Stimulated activated CD8-positive, alpha-beta memory T cell treated with anti-CD3 and anti-CD28 coated beads, Interleukin-12 subunit alpha, Interleukin-12 subunit beta, amount 100 ng/mL, for 24 hours (primary cell): ENCODE data around the gene EIF4E2.
"Not testable (repeated sequence)": the region's sequence is repeated elsewhere in the genome, so short reads cannot be mapped to it uniquely, and the experiment has no call there.

ENCODE experiments used
- DNase-seq: peaks from one replicate; pipeline ENCODE4 v3.0.0-alpha.2; 2020; ENCODE audit errors: extremely low read depth

Gene EIF4E2

DNA sequence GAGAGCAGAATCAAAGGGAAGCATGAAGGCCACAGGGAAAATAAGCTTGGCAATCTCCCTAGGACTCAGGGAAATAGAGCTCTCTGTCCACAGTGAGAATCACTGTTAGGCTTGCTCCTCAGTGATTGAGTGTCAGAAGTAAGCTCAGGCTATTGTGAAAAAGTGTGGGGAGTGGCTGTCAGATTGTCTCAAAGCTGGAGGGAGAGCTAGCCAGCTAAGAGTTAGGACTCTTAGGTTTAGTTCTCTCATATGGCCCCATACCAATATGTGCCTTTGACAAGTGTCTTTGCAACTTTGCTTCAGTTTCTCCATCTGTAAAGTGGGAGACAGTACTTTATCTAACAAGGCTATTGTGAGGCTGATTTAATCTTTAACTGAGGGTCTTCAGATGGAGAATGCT, 17.2 kb downstream of the EIF4E2 start:
- no peak for DNase-seq

DNA sequence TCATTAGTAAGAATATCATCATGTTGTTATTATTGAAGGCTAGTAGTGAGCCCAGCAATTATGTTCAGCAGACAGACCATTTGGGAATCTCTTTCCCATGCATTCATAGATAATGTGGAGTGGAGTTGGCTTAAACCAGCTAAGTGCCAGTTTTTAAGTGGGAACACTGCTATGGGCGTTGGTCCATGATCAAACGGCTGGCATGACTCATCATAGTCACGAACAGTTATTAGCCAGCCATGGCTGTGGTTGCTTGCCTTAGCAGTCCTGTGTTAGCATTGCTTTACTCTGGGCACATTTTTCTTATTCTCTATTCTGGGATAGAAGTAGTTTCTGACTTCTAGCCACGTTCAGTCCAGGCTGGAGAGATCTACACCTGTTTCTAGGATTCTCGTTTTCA, 17.7 kb downstream of the EIF4E2 start:
- DNase-seq: no peak

DNA sequence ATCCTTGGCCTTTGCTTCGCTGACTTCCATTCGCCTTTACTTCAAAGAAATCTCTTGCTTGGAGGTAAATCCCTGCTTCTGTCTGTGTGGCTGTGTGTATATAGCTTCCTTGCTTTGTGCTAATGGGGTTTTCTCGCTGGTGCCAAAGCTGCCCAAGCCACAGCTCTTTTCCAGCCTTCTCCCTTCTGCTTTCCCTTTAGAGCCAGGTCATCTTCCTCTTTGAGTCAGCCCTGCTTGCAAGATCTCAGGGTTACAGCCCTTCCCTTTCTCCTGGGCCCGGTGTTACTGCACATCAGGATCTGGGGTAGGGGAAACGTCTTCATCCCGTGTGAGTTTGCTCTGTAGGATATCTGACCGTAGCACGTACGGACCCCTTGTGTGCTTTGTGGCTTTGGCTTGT, 19.1 kb downstream of the EIF4E2 start:
- no peak for DNase-seq

DNA sequence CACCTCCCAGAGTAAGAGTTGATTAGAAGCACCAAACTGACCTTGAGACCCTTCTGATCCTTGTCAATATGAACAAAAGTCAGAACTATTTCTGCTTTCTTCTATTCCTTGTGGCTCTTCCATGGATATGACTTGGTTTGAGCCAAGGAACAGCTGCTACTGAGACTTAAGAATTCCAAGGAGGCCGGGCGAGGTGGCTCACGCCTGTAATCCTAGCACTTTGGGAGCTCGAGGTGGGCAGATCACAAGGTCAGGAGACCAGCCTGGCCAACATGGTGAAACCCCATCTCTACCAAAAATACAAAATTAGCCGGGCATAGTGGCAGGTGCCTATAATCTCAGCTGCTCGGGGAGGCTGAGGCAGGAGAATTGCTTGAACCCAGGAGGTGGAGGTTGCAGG, 20.0 kb downstream of the EIF4E2 start:
- not testable (repeated sequence) for DNase-seq

DNA sequence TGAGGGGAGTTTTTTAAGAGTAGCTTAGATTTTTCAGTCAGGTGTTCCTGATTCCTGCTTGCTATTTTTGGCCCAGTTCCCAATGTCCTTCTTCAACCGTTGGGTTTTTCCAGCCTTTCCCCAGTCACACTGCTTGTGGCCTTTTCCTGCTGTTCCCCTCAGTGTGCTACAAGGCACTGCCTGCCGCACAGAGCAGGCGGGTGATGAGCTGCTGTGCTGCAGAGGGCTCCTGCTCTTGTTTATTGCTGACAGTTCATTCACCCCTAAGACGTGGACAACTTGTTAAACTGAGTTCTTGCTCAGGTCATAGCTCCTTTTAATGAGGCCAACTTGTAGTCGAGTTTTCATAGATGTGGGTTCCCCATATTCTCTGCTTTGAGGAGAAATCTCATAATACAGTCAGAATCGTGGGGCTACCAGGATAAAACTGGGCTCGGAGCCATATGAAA, 20.6 kb downstream of the EIF4E2 start:
- no peak for DNase-seq

DNA sequence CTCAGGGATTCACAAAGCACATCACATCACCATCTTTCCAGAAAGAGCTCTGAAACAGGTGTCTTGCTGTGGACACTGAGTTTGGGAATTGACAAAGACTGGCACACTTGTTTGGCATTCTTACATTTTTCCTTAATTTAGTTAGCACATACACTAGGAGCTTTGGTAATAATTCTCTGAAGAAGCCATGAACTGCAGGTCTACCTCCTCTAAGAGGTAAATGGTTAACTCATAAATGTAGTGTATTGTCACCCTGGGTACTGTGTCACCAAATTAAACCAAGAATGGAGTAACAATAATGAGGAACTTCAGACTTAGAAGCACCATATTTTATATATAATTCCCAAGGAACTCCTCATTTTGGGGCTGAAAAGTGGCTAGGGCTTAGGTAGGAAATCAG, 22.6 kb downstream of the EIF4E2 start:
- DNase-seq: no peak

DNA sequence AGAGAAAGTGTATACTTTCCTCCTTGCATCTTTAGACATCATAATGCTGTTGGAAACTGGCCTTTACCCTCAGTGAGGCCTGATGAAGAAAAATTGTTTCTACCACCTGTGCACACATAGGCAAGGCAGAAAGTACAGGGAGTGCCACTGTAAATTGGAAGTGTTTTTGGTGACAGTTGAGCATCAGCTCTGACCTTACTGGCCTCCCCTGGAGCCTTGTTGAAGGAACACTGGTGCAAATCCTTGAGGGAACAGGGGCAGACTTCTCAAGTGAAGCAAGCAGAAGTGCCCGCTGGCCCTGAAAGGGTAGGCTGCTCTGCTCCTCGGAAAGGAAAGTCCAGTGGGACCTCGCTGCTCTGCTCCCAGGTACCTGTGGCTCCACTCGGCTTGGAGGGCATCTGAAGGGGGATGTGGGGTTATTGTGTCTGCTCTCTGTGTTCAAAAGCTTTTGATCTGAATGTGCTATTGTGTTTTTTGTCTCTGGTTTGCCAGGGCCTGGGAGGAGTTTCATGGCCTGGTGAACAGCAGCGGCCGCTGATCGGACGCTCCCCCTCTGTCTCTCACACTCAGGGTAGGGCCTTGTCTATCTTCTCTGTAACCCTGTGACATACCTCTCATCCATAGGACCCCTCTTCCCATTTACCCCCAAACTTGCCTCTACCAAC, 23.4 kb downstream of the EIF4E2 start:
- DNase-seq: no peak

DNA sequence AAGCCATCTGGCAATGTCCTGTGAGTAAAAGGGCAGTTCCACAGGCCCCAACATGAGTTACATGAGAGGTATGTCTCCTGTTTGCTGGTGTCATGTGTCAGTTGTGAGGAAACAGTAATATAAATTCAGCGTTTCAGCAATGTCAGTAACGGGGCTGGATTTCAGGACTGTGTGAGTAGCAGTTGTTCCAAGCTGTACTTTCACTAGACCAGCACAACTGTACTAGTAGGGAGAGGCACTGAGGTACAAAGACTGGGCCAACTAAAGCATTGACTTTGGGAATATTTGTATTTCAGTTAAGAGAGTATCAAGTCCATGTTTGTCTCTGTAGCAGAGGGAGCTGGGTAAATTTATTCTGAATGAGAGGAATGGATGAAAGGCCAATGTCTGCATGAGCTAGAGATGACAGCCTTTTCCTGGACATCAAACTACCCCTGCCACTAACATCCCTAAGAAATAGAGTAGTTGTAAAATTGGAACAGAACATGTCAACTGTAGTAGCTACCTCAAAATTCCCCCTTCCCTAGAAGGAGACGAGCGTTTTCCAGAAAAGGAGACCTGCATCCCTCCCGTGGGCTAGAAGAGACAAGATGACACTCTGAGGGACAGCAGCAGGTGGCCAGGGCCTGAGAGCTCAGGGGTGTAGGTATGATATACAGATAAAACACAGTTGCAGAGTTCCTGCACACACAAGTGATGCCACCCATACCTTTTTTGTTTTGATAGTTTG, 24.4 kb downstream of the EIF4E2 start:
- DNase-seq: no peak

DNA sequence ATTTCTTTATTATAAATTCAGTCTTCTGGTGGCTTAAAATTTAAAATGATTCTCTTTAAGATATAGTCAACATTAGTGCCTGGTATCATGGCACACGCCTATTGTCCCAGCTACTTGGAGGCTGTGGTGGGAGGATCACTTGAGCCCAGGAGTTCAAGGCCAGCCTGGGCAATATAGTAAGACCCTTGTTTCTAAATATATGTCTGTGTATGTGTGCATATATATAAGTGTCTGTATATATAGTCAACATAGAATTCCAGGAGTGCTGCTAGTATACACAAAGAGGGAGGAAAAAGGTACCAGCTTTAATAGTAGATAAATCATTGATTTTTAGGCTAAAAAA, 24.9 kb downstream of the EIF4E2 start:
- no peak for DNase-seq

DNA sequence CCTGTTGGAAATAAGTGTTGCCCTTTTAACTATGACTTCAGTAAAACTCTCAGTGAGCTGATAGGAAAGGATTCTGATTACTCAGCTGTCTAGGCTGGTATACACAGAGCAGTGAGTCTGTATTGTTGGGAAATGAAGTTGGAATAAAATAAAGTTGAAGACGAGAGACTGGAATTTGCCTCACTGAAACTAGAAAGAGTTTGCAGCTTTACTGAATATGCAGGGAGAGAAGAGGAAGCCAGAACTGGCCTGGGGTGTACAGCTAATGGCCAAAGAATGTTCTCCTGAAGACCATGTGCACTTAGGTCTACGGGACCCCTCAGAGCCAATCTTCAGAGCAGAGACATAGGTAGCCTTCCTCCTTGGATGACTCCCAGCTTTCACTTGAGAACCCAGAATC, 26.5 kb downstream of the EIF4E2 start:
- no peak for DNase-seq

DNA sequence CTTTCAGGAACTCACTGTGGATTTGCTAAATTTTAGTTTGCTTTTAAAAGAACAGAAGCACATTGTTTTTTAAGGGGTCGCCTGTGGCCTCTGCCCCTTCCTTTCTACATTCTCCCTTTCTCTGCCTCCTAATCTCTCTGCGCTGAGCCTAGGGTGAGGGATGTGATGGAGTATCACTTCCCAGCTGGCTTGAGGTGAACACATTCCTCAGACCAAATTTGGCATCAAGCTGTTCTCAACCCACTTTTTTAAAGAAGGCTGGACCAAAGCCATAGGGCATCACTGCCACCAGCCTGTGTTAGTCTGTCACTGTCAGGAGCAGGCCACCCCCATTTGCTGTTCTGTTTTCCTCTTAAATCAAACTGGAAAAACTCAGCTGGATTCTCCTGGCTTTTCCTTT, 27.4 kb downstream of the EIF4E2 start:
- DNase-seq: no peak

DNA sequence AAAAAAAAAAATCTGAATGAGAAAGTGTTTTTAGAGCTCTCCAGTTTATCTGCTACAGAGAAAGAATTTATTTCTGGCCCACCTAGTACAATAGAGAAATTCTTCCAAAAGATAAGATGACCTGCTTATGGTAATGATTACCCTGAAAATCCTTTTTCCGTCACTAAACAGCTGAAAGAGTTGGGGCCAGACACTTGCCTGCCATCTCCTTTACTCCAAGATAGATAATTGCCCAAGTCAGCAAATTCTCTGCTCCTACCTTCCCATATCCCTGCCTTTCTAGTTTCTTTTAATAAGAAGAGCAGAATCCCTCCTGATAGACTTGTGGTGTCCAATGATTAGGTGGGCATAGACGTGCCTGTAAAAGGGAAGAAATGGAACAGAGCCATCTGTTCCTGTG, 28.1 kb downstream of the EIF4E2 start:
- DNase-seq: no peak

DNA sequence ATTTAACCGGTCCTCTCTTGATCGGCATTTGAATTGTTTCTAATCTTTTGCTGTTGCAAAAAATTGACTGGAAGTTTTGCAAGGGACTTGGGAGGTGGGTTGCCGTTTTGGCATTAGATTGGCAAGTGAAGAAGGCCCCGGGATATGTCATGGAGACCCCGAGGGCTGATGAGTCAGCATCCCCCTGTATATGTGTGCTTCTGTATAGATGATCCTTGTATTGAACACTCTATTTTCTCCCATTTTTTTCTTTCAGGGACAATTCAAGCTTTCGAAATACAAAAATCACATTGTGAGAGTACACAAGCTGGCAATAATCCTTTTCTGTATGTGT, 30.1 kb downstream of the EIF4E2 start:
- DNase-seq: no peak

DNA sequence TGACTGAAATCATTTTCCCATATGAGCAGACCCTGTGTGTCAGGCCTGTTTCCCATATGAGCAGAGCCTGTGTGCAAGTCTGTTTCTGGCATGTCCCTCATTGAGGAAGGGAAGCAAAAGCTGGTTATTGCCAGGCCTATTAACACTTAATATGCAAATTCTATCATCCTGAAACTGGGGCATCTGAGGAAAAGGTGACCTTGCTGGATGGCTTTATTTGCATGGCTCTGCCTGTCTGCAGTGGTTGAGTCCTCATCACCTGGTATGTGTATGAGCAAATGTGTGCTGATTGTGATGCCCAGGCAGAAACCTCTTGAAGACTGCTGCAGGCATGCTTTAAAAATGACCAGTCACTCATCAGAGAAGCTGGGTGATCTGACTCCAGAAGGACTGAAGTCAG, 31.2 kb downstream of the EIF4E2 start:
- DNase-seq: no peak

DNA sequence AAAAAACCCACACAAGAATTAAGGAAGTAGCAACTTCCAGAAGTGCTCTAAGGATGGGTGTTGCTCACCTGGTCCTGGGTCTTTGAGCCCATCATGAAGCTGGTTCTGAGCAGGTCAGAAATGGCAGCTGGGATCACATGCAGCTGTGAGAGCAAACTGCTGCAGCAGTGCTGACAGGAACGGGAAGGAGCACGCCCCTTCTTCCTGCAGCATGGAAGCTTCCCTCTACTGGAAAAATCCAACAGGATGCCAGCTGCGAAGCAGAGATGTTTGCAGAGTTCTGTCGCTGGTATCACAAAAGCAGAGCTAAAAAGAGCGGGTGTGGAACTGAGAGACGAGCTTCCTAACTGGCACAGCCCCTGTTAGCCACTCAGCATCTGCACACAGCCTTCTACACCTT, 33.7 kb downstream of the EIF4E2 start:
- no peak for DNase-seq

DNA sequence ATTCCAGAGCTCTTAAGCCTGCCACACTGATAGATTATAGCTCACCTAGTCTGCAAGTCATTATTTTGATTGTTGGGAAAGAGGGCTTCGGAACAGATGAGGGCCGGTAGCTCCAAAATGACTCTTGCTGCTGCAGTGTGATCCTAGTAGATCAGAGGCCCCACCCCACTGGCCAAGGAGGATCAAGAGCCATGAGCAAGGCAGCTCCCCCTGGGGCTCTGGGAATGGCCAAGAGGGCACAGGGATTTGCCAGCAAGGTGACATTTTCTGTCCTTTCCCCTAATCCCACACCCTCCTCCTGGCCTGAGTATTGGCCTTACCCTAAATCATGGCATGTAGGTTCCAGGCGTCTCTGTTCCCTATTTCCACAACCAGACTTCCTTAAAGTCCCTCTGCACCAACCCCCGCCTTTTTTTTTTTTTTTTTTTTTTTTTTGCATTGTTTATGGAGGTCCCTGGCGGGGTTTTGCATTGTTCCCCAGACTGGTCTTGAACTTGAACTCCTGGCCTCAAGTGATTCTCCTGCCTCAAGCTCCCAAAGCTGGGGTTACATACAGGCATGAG, 36.5 kb downstream of the EIF4E2 start:
- no peak for DNase-seq

DNA sequence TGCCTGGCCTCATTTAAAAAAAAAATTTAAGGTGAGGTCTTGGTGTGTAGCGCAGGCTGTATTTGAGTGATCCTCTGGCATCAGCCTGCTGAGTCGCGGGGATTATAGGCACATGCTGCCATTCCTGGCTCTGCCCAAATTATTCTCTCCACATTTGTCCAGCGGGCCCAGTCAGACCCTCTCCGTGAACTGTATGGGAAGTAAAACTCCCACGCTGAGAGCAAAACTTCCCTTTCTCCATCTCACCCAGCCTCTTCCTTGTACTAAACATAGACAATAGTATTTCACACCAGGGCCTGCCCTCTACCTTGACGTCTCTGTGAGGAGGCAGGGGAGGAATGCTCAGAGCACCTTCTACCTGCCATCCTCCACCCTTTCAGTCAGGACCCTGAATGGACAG, 37.0 kb downstream of the EIF4E2 start:
- DNase-seq: no peak

DNA sequence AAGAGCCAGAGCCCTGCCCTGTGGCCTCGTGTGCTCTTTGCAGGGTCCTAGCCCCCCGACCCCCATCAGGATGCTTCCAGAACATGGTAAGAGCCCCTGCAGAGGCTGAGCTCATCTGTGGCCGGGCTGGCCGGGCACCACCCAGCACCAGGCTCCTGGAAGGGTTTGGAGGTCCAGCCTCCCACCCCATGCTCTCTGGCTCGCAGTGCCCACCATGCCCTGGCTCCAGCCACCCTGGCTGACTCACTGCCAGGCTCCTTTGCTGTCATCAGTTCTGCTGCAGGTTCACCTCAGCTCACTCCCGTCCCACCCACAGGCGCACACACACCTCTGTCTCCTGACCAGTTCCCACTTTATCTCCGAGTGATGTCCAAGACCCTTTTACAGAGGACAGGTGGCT, 37.5 kb downstream of the EIF4E2 start:
- no peak for DNase-seq

DNA sequence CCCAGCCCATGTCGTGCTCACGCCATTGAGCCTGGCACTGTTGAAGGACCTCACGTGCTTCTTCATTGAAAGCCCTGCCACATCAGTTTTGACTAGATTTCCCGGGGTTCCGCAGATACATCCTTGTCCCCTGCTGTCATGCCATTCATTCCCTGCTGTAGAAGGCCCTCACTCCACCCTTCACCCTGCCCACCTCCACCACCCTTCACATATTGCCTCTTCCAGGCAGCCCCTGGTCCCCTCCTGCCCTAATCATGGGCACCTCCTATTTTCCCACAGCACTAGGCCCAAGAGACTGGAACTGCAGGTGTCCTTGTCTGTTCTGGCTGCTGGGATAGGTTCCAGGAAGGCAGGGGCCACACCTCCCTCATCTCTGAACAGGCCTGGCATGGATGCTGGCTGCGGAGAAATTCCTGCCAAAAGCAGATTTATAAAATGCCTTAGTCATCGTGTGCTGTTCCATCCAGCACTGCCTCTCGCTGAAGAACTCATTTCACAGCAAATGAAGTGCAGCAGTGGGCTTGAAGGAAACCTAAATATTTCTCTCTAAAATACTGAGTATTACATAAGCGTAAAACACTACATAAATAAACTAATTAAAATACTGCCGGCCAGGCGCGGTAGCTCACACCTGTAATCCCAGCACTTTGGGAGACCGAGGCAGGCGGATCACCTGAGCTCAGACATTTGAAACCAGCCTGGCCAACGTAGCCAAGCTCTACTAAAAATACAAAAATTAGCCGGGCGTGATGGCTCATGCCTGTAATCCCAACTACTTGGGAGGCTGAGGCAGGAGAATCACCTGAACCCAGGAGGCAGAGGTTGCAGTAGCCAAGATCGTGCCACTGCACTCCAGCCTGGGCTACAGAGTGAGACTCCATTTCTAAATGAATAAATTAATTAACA, 38.4 kb downstream of the EIF4E2 start:
- no peak for DNase-seq

DNA sequence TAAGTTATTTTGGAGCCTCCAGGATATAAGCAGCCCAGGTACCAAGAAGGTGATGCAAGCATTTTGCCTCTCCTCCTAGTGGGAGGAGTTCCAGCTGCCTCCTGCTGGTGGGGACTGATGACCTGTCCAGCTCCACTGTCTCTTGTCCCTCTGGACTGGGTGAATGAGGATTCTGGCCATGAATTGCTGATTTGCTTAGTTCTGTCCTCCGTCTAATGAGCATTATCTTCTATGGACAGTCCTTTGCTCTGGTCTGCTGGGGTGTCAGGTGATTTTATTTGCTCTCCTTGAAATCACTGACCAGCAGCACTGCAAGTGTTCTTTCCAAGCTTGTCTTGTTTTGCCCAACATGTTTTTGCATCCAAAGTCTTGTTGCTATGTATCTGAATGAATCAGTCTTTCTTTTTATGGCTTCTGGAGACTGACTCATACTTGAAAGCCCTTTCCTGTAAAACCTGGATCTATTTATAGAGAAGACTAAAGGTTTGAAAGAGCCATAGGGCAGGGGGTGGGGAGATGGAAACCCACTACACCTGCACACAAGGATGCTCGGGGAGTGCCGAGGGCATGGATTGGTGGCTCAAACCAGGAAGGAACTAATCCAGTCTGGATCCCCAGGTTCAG, 42.4 kb downstream of the EIF4E2 start:
- no peak for DNase-seq

DNA sequence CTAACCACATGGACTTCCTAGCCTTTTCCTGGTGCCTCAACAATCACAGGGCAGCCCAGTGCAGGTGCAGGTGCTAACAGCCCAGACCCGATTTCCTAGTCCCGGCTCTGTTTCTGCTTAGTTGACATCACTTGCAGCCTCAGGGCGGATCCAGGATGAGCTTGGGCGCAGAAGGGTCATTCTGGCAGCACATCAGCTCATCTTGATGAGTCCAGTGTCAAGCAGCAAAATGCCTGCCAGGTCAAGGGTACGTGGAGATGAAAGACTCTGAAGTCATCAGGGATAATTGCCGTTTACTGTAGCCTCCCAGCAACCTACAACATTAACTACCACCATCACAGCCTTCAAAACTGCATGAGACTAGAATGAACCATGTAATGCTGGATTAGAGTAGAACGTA, 43.5 kb downstream of the EIF4E2 start:
- no peak for DNase-seq
